CD4-positive, alpha-beta T cell (primary cell): ENCODE measurements around the gene JCHAIN. TPM values are rescaled to one million over a fixed set of nuclear protein-coding genes. Genes with fewer than 3 reads are reported as not detected.

Experiments
- ATAC-seq: fragments of 200-7000 bp; cut with Tn5 transposase; one replicate; pipeline ENCODE4 v1.10.0; 2022; ENCODE audit warnings: mild to moderate bottlenecking; ENCODE audit not compliant: poor library complexity
- CTCF ChIA-PET: fragments of 350-600 bp; sonication (Branson Sonifier 250); formaldehyde crosslinking; loops from one replicate; lab custom pipeline; 2021; ENCODE audit warnings: antibody characterized with exemption, inconsistent platforms; lab: Charles Lee
- POLR2A ChIA-PET: fragments of 350-600 bp; sonication (Branson Sonifier 250); formaldehyde crosslinking; loops from one replicate; lab custom pipeline; 2021; ENCODE audit warnings: antibody characterized with exemption, inconsistent platforms; lab: Charles Lee
- DNase-seq, 14 experiments: peaks; one replicate each; pipeline ENCODE4 v3.0.0-alpha.2; 2013 to 2020; ENCODE audit warnings: mixed read lengths in 2 of 14
- H3K27ac ChIP-seq, 2 donors: one replicate each; pipeline versions ENCODE4 v1.5.1 to v1.7.0; 2013; ENCODE audit warnings: low read length in 2 of 2, low read depth in 1 of 2, mild to moderate bottlenecking in 1 of 2
- H3K27me3 ChIP-seq, 2 experiments: 1 replicate in 1 of 2; 2 replicates in 1 of 2; pipeline versions ENCODE4 v1.6.1 to v1.7.0; 2013; ENCODE audit warnings: low read length in 2 of 2, control low read depth in 1 of 2, mild to moderate bottlenecking in 1 of 2, moderate library complexity in 1 of 2; ENCODE audit not compliant: insufficient read depth in 2 of 2, control insufficient read depth in 1 of 2
- H3K36me3 ChIP-seq: one replicate; pipeline ENCODE4 v1.6.1; 2013; ENCODE audit warnings: low read length, control low read depth; ENCODE audit not compliant: insufficient read depth
- H3K4me1 ChIP-seq: one replicate; pipeline ENCODE4 v1.6.1; 2013; ENCODE audit warnings: low read length, control low read depth; ENCODE audit not compliant: insufficient read depth
- H3K4me3 ChIP-seq: one replicate; pipeline ENCODE4 v1.5.1; 2013; ENCODE audit warnings: mild to moderate bottlenecking, low read length, moderate library complexity
- H3K9me3 ChIP-seq, 2 experiments: 1 replicate in 1 of 2; 2 replicates in 1 of 2; pipeline versions ENCODE4 v1.6.1 to v1.7.0; 2013; ENCODE audit warnings: low read length in 2 of 2, mild to moderate bottlenecking in 2 of 2, control low read depth in 1 of 2, moderate library complexity in 1 of 2; ENCODE audit not compliant: control insufficient read depth in 1 of 2, insufficient read depth in 1 of 2
- H3K27ac Mint-ChIP-seq: one replicate; pipeline ENCODE4 v1.8.0; 2020; ENCODE audit warnings: mixed read lengths
- H3K27me3 Mint-ChIP-seq: one replicate; pipeline ENCODE4 v1.8.0; 2021; ENCODE audit warnings: mixed read lengths
- H3K36me3 Mint-ChIP-seq: one replicate; pipeline ENCODE4 v1.8.0; 2021; ENCODE audit warnings: low read depth, mixed read lengths
- H3K4me1 Mint-ChIP-seq: one replicate; pipeline ENCODE4 v1.8.0; 2021; ENCODE audit warnings: low read depth, mixed read lengths
- H3K4me3 Mint-ChIP-seq: one replicate; pipeline ENCODE4 v1.8.0; 2020; ENCODE audit warnings: mild to moderate bottlenecking, mixed read lengths
- H3K9me3 Mint-ChIP-seq: one replicate; pipeline ENCODE4 v1.8.0; 2020; ENCODE audit warnings: mixed read lengths
- CTCF ChIP-seq: fragments of 200-600 bp; IDR thresholded peaks from one replicate; pipeline ENCODE4 v1.8.0; 2022; ENCODE audit warnings: antibody characterized with exemption, mild to moderate bottlenecking
- intact Hi-C, 2 experiments: fragments of 100-400 bp; cut with DNase I in 1 of 2; cut with micrococcal nuclease in 1 of 2; formaldehyde crosslinking; loops; one replicate each; pipeline versions ENCODE4 v1.15.1 to v1.9.0; 2023 to 2025; cut with DNase I, micrococcal nuclease
- total RNA-seq, 174 experiments: library from RNA in 2 of 174; stranded (reverse) in 2 of 174; gene quantifications; one replicate each; pipeline ENCODE4 v1.2.3 and lab custom pipeline; 2021 to 2026

The JCHAIN gene
- total RNA-seq, 2 experiments from 2014 or later: 1.0 to 2.7 TPM

- Mint-ChIP-seq H3K4me3 (no peak overlapping the region), H3K27ac (no peak overlapping the region), H3K27me3 (peaks cover 8% of the 10 kb centered on the region), H3K36me3 (no peaks in the 10 kb centered on the region), H3K4me1 (peaks cover 5% of the 10 kb centered on the region), H3K9me3 (no peaks in the 10 kb centered on the region)
- DNase-seq (no peak), ATAC-seq (no peak)
- POLR2A ChIA-PET: no interaction called here
- Histone ChIP-seq H3K36me3 (no peaks in the 10 kb centered on the region), H3K27me3 (peaks cover 0 to 2% of the 10 kb centered on the region in 2 experiments), H3K27ac (no peak overlapping the region), H3K4me3 (no peak overlapping the region), H3K4me1 (peaks cover 7% of the 10 kb centered on the region), H3K9me3 (no peaks in the 10 kb centered on the region)
- intact Hi-C loops: no loop called here
- CTCF ChIA-PET: no interaction called here
- no peak for TF ChIP-seq CTCF
Measured at GRCh38 chr4:70674731-70675130, 8.4 kb upstream of the JCHAIN start.

- intact Hi-C loops: no loop called here
- Mint-ChIP-seq H3K4me1 (peaks cover 5% of the 10 kb centered on the region), H3K27me3 (peaks cover 8% of the 10 kb centered on the region), H3K4me3 (no peak overlapping the region), H3K27ac (no peak overlapping the region), H3K9me3 (no peaks in the 10 kb centered on the region), H3K36me3 (no peaks in the 10 kb centered on the region)
- DNase-seq (no peak), ATAC-seq (no peak)
- Histone ChIP-seq H3K27me3 (peaks cover 0 to 2% of the 10 kb centered on the region in 2 experiments), H3K27ac (no peak overlapping the region), H3K4me1 (peaks cover 7% of the 10 kb centered on the region), H3K36me3 (no peaks in the 10 kb centered on the region), H3K9me3 (no peaks in the 10 kb centered on the region), H3K4me3 (no peak overlapping the region)
- no peak for TF ChIP-seq CTCF
- POLR2A ChIA-PET: no interaction called here
- CTCF ChIA-PET: no interaction called here
Measured at GRCh38 chr4:70674191-70674590, 7.9 kb upstream of the JCHAIN start.

- H3K9me3 ChIP-seq: no peaks in the 10 kb centered on the region
- H3K27me3 ChIP-seq: peaks cover 0 to 2% of the 10 kb centered on the region in 2 experiments
- H3K27ac ChIP-seq: no peak overlapping the region
- no peaks in the 10 kb centered on the region for H3K4me1 ChIP-seq
- Mint-ChIP-seq H3K4me1 (no peaks in the 10 kb centered on the region), H3K27me3 (peaks cover 8% of the 10 kb centered on the region), H3K4me3 (no peak overlapping the region), H3K9me3 (no peaks in the 10 kb centered on the region), H3K36me3 (no peaks in the 10 kb centered on the region), H3K27ac (no peak overlapping the region)
- TF ChIP-seq CTCF: no peak
- H3K4me3 ChIP-seq: no peak overlapping the region
- ATAC-seq (no peak), DNase-seq (no peak)
- CTCF ChIA-PET: interaction anchor here (0.6 kb wide), 1 partner anchor 1018 kb away, joined by 3 read pairs; no protein-coding TSS in a partner anchor
- POLR2A ChIA-PET: no interaction called here
- intact Hi-C loops: no loop called here
- H3K36me3 ChIP-seq: no peaks in the 10 kb centered on the region
Measured at GRCh38 chr4:70671091-70671490, 4.8 kb upstream of the JCHAIN start.
